Stimulated activated CD4-positive, alpha-beta T cell treated with anti-CD3 and anti-CD28 coated beads, Interleukin-1b, Interleukin-23, amount 100 ng/mL, for 1 hour (primary cell): ENCODE results near the gene UPF3A.
"Not testable (repeated sequence)": the region's sequence is repeated elsewhere in the genome, so short reads cannot be mapped to it uniquely, and the experiment has no call there.

Source experiments
- DNase-seq, 2 donors: peaks; one replicate each; pipeline ENCODE4 v3.0.0-alpha.2; 2020; ENCODE audit warnings: low read depth in 2 of 2

Gene UPF3A

DNA sequence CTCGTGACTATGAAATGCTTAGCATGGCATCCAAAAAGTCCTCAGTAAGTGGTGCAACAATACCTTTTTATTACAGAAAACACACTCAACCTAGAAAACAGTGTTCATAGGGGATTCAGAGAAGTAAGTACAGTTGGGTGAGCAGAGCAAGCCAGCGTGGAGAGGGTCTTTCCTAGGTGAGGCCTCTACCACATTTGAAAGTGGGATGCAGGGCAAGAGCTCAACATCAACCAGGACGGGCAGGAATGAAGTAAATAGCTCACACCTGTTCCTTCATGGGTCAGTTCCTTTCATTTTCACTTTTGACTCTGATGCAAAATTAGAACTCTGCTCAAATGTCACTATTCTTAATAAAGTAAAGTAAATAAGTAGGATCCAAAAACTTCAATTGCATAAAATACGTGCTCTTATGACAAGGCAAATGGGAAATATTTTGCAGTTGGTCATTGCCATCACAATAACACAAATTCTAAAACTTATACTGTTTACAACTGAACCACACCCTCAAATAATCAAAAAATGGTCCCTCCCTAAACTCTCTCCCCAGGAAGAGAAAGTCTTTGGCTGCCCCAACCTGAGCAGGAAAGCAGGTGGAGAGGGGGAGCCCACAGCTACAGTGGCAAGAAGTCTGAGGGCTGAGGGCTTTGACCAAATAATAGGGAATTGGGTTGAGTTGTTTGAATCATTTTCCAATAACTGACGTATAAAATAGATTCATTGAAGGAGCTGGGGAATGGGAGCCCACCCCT is 53.1 kb downstream of the UPF3A start:
- DNase-seq: no peak

DNA sequence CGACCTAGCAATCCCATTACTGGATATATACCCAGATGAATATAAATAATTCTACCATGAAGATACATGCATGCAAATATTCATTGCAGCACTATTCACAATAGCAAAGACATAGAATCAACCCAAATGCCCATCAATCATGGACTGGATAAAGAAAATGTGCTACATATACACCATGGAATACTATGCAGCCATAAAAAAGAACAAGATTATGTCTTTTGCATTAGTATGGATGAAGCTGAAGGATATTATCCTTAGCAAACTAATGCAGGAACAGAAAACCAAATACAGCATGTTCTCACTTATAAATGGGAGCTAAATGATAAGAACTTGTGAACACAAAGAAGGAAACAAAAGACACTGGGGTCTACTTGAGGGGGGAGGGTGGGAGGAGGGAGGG is 55.1 kb downstream of the UPF3A start:
- DNase-seq: not testable (repeated sequence)

DNA sequence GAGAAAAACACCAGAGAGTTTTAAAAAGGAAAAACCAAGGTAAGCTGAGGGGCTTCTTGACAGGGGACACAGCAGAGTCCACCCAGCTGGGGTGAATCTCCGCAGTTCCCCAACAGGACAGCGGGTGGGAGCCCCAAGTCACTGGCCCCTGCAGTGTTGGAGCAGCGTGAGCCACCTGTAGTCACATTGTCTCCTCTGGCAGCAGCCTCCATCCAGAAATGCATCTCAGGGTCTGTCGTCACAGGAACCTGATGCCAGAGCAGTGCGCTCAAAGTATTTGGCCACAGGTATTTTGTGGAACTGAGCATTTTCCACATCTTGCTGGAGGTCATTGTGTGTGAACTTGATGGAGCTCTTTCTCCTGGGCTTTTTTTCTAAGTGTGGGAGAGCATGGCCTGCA is 57.6 kb downstream of the UPF3A start:
- no peak for DNase-seq

DNA sequence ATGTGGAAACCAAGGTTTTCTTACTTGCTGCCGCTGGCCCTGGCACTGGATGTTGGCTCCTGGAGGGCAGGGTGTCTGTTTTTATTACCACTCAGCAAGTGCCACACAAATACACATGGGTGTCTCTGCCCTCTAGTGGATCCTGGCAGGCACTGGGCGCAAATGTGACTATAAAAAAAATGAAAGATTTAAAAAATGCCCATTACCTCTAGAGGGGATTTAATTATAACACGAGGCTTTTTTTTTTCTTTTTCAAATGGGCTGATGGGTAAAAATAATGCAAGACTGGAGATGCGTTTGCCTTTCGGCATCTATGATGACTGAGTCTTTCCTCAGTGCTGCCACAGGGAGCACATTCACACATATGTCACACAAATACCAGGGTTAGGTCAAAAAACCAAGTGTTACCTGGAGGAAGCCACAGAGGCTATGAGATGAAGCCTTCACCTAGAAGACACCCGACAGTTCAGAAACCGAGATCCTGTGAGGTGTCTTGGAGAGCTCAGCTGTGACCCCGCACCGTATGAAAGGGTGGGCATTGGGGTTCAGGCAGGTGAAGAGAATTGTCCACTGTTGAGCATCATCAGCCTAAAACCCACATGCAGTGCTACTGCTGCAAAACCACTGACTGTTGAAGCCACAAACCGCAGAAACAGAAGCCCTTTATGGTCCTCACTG is 58.6 kb downstream of the UPF3A start:
- no peak for DNase-seq

DNA sequence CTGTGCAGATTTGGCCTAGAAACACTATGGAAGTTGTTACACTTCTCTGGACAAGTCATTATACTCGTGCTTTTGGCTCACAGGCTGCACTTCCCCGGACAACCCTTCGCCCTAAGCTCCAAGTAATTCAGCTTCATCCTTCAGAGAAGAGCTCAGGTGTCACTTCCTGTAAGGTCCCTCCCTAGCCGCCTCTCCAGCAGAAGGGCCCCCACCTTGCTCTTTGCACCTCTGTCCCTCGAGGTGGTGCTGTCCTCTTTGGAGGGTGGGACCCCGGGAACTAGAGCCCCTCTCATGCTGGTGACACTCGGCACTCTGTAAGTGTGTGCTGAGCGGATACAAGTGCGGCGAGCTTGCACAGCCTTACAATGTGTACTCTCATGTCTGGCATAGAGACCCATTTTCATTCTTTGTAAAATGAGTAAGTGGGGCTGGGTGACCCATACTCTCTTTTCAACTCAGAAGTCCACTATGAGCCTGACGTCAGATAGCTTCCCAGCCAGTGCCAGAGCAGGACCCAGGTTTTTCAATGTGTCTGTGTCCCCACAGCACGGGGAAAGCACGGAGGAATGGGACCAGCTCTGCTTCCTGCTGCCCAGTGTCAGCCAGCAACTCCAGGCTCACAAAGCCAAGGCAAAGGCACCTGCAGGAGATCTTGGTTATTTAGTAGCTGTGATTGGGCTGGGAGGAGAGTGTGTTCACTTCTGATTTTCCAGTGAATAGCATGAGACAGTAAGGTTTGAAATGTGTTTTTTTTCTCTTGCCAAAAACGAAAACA is 59.8 kb downstream of the UPF3A start:
- no peak for DNase-seq

DNA sequence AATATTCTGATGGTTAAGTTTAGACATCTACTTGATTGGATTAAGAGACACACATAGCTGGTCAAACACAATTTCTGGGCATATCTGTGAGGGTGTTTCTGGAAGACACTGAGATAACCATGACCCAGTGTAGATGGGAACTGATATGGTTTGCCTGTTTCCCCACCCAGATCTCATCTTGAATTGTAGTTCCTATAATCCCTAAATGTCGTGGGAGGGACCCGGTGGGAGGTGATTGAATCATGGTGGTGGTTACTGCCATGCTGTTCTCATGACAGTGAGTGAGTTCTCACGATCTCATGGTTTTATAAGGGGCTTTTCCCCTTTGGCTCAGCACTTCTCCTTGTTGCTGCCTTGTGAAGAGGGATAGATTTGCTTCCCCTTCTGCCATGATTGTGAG is 65.9 kb downstream of the UPF3A start:
- not testable (repeated sequence) for DNase-seq

DNA sequence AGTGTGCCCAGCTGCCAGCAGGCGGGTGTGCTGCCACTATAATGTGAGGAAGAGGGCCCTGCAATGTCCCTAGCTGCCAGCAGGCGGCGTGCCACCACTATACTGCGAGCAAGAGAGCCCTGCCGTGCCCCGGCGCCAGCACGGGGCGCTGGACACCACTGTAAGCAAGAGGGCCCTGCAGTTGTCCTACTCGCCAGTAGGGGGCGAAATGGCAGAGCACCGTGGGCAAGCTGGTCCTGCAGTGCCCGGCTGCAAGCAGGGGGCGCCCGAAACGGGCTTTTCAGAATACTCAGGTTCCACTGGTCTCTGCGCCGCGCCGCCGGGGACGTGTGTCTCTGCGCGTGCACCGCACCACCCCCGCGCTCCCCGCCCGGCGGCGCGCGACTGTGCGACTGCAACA is 71.4 kb downstream of the UPF3A start:
- not testable (repeated sequence) for DNase-seq

DNA sequence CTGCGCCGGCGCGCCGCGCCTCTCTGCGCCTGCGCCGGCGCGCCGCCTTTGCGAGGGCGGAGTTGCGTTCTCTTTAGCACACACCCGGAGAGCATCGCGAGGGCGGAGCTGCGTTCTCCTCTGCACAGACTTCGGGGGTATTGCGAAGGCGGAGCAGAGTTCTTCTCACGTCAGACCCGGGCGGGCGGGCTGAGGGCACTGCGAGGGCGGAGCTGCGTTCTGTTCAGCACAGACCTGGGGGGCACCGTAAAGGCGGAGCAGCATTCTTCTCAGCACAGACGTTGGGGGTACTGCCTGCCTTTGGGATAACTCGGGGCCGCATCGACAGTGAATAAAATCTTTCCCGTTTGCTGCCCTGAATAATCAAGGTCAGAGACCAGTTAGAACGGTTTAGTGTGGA is 72.0 kb downstream of the UPF3A start:
- not testable (repeated sequence) for DNase-seq
